Measurements from ENCODE around the gene HDHD5.

HDHD5 gene

GRCh38 chr22:17158568-17159503, at the start of gene HDHD5:
HDHD5 (minus strand) TSS chr22:17159277; CDS start chr22:17159251, 26 bp downstream.
- peak; percentile 46 for DNase-seq

- DNase-seq = no peak
Measured at GRCh38 chr22:17205432-17205831, 46.4 kb upstream of the HDHD5 start.

GRCh38 chr22:17201285-17201945, 42.3 kb upstream of the HDHD5 start:
- no peak for DNase-seq

GRCh38 chr22:17199003-17199731, 40.1 kb upstream of the HDHD5 start:
- DNase-seq = no peak

GRCh38 chr22:17198170-17199002, 39.3 kb upstream of the HDHD5 start:
- DNase-seq = no peak

- DNase-seq = no peak
Measured at GRCh38 chr22:17194213-17194612, 35.1 kb upstream of the HDHD5 start.

GRCh38 chr22:17192186-17192585, 33.1 kb upstream of the HDHD5 start:
- no peak for DNase-seq

GRCh38 chr22:17191163-17191784, 32.2 kb upstream of the HDHD5 start:
- no peak for DNase-seq

- DNase-seq = no peak
Measured at GRCh38 chr22:17190702-17191101, 31.6 kb upstream of the HDHD5 start.

GRCh38 chr22:17176715-17177114, 17.6 kb upstream of the HDHD5 start:
- DNase-seq = no peak

- no peak for DNase-seq
Measured at GRCh38 chr22:17172029-17172833, 13.2 kb upstream of the HDHD5 start.

GRCh38 chr22:17171153-17172028, 12.3 kb upstream of the HDHD5 start:
- peak; percentile 53 for DNase-seq

GRCh38 chr22:17167486-17167885, 8.4 kb upstream of the HDHD5 start:
- DNase-seq = no peak

GRCh38 chr22:17164392-17165024, 5.4 kb upstream of the HDHD5 start:
- DNase-seq = no peak

- DNase-seq = no peak
Measured at GRCh38 chr22:17162731-17163130, 3.7 kb upstream of the HDHD5 start.

- DNase-seq = no peak
Measured at GRCh38 chr22:17161991-17162390, 2.9 kb upstream of the HDHD5 start.

- peak; percentile 2 for DNase-seq
Measured at GRCh38 chr22:17159504-17159951, 451 bp upstream of the HDHD5 start.

GRCh38 chr22:17158176-17158567, 905 bp downstream of the HDHD5 start:
- DNase-seq = no peak

GRCh38 chr22:17157714-17158113, 1.4 kb downstream of the HDHD5 start:
- no peak for DNase-seq

- DNase-seq = no peak
Measured at GRCh38 chr22:17155941-17156340, 3.1 kb downstream of the HDHD5 start.
